HG03025 (cell line): Measurements from ENCODE around the gene PCBP3.
"Not testable (repeated sequence)": the region's sequence is repeated elsewhere in the genome, so short reads cannot be mapped to it uniquely, and the experiment has no call there.

Source experiments
- ATAC-seq: cut with Tn5 transposase; IDR thresholded peaks from one replicate; pipeline ENCODE4 v1.9.1; 2021; ENCODE audit warnings: mild to moderate bottlenecking, moderate library complexity; ENCODE audit not compliant: unreplicated experiment, low FRiP score

The PCBP3 gene

GRCh38 chr21:45612665-45613019 is 30.9 kb upstream of the PCBP3 start:
- not testable (repeated sequence) for ATAC-seq

- ATAC-seq = no peak
These were observed 30.1 kb upstream of the PCBP3 start for GRCh38 chr21:45613396-45613795.

GRCh38 chr21:45613881-45614280 is 29.6 kb upstream of the PCBP3 start:
- ATAC-seq = no peak

DNA sequence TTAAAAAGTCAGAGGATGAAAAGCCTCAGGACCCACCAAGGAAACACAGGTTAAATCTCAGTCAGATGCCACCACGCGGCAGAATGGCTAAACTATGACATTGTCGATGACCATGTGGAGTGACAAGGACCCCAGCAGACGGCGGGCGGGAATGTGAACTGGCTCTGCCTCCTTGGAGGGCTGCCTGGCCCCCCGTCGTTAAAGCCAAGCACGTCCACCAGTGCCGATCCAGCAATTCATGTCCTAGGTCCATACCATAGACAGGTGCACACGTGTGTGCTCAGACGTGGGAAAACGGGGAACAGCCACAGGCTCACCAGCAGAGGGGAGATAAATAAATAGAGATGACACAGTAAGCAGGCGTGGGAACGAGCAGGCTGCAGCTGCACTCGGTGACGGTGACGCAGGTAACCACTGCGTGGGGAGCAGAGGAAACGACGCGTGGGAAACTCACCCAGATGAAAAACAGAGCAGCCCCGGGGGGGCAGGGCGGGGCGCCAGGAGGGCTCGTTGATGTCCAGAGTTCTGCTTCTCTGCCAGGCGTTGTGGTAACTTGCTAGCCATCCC is 28.3 kb upstream of the PCBP3 start:
- no peak for ATAC-seq

GRCh38 chr21:45617021-45617921 is 26.3 kb upstream of the PCBP3 start:
- ATAC-seq = no peak

DNA sequence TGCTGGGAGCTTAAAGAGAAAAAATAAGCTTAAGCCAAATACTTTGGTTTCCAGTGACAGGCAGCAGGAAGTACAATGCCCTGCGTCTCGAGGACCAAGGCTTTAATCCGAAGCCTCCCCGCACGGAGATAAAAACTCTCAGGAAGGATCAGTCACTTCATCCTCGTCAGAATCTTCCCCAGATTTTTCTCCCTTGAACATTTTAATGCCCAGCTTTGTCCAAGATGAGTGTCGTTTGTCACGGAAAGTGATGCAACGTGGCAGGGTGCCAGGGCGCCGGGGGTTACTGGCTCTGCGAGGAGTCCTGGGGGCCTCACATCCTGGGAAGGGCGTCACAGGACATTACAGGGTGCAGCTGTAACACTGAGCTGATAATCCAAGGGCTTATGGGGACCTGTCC is 25.2 kb upstream of the PCBP3 start:
- ATAC-seq = no peak

DNA sequence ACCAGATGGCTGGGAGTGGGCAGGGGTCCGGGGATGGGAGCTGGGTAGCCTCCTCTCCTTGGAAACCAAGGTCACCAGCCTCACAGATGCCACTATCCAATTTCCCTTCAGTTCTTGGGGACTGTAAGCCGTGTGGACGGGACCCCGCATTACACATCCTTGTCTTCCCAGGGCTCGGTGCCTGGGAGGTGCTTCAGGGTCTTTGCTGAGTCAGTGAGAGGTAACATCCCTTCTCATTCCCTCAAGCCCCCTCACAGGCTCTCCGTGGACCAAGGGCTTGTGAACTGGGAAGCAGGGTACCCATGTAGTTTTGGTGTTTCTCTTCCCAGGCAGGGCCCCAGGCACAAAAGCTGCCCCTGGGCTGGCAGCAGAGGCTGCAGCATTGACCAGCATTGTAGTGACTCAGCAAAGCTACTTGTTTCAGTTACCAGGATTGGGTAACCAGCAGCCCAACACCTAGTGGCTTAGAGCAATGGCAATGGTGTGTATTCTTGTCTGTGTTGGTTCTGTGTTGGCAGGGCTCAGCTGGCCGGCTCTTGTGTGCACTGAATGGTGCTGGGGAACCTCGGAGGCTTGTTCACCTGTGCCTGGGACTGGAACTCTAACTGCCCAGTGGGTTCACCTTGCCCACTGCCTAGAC is 24.6 kb upstream of the PCBP3 start:
- no peak for ATAC-seq

DNA sequence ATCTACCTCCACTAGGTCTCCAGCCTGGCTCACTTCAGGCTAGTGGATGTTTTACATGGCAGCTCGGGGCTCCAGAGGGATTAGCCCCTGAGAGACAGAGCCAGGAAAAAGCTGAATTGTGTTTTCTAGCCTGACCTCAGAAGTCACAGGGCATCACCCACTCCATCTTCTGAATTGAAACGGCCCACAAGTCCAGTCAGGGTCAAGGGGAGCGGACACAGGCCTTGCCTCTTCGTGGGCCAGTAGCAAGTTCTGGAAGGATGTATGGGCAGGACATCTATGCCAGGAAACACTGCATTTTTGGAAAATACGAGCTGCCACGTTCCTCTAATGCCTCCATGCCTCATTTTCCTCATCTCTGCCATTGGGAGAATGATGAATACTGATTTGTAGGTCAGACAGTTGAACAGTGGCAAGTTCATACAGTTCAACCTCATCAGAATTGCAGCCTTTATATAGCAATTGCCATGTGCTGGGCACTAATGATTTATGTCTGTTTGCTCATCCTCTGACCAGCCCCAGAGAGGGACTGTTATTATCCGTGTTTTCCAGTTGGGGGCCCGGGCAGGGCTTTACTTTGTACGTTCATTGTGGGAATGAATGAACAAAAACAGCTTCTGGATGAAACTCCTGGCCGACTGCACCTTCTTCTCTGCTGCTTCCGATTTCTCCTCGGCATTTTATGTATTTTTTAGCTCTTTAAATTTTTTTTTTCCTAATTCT is 23.2 kb upstream of the PCBP3 start:
- ATAC-seq = no peak

GRCh38 chr21:45621435-45622331 is 21.8 kb upstream of the PCBP3 start:
- ATAC-seq = not testable (repeated sequence)

DNA sequence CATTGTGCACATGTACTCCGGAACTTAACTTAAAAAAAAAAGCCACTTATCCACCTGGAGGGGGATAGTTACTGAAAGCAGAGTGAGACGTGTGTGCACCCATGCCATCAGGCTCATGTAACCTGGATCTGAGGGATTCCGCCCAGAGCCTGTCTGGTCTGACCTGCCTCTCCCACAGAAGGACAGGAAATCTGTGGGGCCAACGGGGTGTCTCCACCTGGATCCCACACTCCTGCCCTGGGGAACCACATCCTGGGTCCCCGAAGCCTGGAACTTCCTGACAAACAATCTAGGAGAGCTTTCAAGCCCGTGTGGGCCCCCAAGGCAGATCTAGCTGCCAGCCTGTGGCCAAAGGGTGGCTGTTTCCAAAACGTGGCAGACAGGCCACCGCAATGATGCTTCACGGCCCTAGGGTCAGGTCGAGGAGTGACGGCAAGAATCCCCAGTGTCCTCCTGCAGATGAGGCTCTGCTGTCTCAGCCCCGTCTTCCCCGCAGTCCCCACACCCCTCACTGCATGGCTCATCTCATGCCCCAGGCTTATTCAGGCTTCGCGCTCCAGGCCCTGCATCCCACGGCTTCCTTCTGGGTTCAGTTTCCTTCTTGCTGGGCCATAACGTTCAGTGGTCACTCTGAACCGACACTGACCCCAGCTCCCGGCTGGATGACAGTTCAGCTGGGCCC is 21.0 kb upstream of the PCBP3 start:
- ATAC-seq = no peak

DNA sequence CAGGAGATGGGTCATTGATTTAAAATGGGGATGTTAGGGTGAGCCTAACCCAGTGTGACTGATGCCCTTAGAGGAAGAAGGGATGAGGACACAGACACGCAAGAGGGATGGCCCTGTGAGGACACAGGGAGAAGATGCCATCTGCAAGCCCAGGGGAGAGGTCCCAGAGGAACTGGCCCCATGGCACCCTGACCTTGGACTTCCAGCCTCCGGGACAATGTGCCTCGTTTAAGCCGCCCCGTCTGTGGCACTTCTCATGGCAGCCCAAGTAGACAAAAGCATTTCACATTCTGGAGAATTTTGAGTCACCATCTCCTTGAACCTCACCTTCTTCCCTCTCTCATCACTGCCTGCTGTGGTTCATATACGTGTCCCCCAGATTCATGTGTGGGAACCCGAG is 20.1 kb upstream of the PCBP3 start:
- no peak for ATAC-seq

DNA sequence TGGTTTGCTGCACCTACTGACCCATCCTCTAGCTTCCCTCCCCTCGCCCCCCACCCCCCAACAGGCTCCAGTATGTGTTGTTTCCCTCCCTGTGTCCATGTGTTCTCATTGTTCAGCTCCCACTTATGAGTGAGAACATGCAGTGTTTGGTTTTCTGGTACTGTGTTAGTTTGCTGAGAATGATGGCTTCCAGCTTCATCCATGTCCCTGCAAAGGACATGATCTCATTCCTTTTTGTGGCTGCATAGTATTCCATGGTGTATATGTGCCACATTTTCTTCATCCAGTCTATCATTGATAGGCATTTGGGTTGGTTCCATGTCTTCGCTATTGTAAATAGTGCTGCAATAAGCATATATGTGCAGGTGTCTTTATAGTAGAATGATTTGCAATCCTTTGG is 17.4 kb upstream of the PCBP3 start:
- ATAC-seq = not testable (repeated sequence)

DNA sequence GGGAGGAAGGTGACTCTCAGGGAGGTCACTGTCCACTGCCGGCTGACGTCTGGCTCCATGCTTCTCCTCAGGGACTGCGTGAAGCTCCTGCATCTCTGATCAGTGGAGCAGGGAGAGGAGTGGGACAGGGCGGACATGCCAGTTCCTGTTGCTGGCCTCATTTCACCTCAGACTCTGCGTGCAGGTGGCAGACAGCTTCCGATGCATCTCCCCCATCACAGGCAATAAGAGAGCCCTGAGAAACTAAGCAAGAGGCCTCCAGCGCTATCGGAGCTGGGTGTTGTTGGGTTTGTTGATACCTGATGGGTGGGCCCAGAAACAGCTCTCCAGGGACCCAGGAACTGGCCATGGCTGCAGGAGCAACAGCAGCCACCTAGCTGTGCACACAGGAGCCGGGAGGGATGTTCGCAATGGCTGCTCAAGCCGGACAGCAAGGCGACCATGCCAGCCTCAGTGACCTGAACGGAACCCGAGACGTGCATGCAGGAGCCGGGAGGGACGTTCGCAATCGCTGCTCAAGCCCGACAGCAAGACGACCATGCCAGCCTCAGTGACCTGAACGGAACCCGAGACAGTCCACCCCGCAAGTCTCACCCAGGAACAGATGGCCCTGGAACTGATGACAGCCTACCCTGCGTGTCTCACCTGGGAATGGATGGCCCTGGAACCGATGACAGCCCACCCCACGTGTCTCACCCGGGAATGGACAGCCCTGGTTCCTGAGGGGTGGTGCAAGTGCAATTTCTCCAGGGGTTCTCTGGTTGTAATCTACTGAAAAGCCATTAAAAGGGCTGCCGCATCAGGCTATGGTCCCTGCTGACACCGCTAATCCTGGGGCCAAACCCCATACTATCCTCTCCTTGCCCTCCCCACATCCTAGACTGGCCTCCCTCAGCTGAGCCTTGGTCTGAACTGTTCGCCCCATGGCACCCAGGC is 14.2 kb upstream of the PCBP3 start:
- no peak for ATAC-seq

GRCh38 chr21:45630066-45630694 is 13.3 kb upstream of the PCBP3 start:
- ATAC-seq = no peak

GRCh38 chr21:45630876-45631275 is 12.6 kb upstream of the PCBP3 start:
- no peak for ATAC-seq

DNA sequence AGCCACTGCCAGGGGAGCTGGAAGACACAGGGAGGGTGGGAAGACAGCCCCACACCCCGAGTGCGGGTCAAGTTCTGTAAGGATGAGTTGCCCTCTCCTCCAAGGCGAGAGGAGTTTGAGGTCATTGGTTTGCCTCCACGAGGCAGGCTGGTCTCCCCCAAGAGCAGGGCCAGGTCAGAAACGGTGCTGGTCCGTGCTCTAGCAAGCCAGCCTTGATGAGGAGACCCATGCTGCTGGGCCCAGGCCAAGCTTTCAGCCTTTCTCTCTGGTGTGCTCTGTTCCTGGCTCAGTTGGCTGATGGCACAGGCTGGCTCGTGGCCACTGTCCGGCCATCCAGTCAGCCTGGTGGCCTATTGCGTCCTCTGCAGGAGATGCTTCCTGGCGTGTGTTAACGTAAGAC is 12.0 kb upstream of the PCBP3 start:
- no peak for ATAC-seq

GRCh38 chr21:45632160-45632559 is 11.4 kb upstream of the PCBP3 start:
- no peak for ATAC-seq

DNA sequence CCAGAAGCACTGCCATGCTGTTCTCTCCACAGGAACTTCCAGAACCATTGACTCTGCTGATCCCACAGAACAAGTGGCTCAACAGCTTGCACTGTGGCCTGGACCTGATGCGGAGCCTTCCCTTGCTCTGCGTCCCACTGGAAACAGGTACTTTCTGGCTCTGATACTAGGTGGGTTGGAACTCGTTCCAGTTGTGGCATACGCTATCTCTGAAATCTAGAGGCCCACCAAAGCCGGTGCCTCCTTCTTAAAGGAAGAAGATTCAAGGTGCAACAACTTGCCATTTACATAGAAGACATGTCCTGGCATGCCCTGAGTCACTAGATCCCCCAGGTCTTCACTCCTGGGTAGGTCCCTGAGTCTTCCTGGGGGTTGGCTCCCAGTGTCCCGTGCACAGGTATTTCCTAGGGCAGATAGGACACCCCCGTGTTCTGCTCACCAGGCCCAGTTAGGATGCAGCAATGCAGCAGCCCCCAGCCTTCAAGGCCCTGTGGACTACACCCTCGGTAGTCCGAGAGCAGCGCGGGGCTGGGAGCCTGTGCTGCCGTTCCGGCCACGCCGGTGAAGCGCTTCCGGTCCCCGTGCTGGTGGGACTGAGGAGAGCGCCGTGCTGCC is 10.8 kb upstream of the PCBP3 start:
- no peak for ATAC-seq
